Measurements from ENCODE around the gene EFCAB11.

Gene EFCAB11

DNA sequence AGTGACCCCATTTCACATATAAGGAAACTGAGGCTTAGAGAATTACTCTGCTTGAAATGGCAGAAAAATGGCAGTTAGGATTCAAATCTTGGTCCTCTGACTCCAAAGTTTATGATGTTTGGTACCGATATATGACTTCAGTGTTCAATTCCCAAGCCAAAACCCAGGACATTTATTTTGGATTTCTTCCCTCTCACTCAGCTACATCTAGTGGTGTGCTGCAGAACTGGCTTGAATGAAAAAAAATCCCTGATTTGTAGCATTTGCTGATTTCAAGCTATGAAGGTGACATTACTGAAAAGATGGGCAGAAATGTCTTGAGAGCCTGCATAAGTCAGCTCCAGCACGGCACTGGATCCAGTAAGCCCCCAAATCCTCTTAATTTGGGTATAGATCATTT lies 106.4 kb downstream of the EFCAB11 start:
- no peak for TF ChIP-seq EZH2phosphoT487 (IDR thresholded peaks at IDR 0.05; ENCODE audit: borderline replicate concordance, low read length)
- TF ChIP-seq, protein P1, sequence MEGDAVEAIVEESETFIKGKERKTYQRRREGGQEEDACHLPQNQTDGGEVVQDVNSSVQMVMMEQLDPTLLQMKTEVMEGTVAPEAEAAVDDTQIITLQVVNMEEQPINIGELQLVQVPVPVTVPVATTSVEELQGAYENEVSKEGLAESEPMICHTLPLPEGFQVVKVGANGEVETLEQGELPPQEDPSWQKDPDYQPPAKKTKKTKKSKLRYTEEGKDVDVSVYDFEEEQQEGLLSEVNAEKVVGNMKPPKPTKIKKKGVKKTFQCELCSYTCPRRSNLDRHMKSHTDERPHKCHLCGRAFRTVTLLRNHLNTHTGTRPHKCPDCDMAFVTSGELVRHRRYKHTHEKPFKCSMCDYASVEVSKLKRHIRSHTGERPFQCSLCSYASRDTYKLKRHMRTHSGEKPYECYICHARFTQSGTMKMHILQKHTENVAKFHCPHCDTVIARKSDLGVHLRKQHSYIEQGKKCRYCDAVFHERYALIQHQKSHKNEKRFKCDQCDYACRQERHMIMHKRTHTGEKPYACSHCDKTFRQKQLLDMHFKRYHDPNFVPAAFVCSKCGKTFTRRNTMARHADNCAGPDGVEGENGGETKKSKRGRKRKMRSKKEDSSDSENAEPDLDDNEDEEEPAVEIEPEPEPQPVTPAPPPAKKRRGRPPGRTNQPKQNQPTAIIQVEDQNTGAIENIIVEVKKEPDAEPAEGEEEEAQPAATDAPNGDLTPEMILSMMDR (IDR thresholded peaks at IDR 0.05; ENCODE audit: low read depth, low read length, poor library complexity, severe bottlenecking), result no peak
- Histone ChIP-seq H3F3A (ENCODE audit: control insufficient read depth, insufficient read depth) (no peaks in the 10 kb centered on the region), H3K9me3 (ENCODE audit: control insufficient read depth, insufficient read depth, low read length) (no peaks in the 10 kb centered on the region), H3K4me2 (ENCODE audit: low read length) (no peak overlapping the region), H3K27ac (ENCODE audit: low read depth, low read length) (no peak overlapping the region), H3K36me3 (ENCODE audit: control insufficient read depth, low read length) (no peaks in the 10 kb centered on the region), H3K4me3 (ENCODE audit: low read length) (no peak overlapping the region), H3K4me1 (ENCODE audit: control insufficient read depth, low read length) (peaks cover 5% of the 10 kb centered on the region; the same call in 1 of the 2 replicates), H3K9me2 (replicated peaks; ENCODE audit: control insufficient read depth, low read length) (no peaks in the 10 kb centered on the region), H3K27me3 (ENCODE audit: control insufficient read depth, low read length) (no peaks in the 10 kb centered on the region), H3K79me2 (ENCODE audit: control insufficient read depth, low read length) (no peaks in the 10 kb centered on the region), H4K20me1 (ENCODE audit: control insufficient read depth, insufficient read depth, low read depth, low read length) (no peaks in the 10 kb centered on the region)

DNA sequence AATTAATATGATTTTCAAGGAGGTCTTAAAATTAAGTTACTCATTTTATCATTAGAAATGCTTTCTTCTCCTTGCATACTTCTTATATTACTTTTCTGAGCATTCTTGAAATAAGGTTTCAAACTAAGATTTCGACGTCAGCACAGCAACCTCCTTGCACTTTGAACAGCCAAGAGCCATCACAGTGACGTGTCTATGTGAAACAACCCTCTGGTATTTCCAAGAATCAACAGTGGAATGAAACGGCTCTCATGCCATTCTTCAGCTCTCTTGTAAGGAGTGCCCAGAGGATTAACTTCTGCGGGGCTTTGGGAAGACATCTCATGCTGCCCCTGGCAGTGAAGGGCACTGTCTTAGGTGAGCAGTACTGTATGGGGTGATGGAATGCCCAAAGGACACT lies 109.2 kb downstream of the EFCAB11 start:
- H3K4me2 ChIP-seq (ENCODE audit: low read length), result no peak overlapping the region
- H3F3A ChIP-seq (ENCODE audit: control insufficient read depth, insufficient read depth), result no peaks in the 10 kb centered on the region
- TF ChIP-seq, protein P1 (IDR thresholded peaks at IDR 0.05; ENCODE audit: low read depth, low read length, poor library complexity, severe bottlenecking), result no peak
- TF ChIP-seq EZH2phosphoT487 (IDR thresholded peaks at IDR 0.05; ENCODE audit: borderline replicate concordance, low read length), result no peak
- H3K79me2 ChIP-seq (ENCODE audit: control insufficient read depth, low read length), result no peaks in the 10 kb centered on the region
- H3K27me3 ChIP-seq (ENCODE audit: control insufficient read depth, low read length), result no peaks in the 10 kb centered on the region
- no peaks in the 10 kb centered on the region; the same call in 1 of the 2 replicates for H3K4me1 ChIP-seq (ENCODE audit: control insufficient read depth, low read length)
- H3K9me3 ChIP-seq (ENCODE audit: control insufficient read depth, insufficient read depth, low read length), result no peaks in the 10 kb centered on the region
- no peaks in the 10 kb centered on the region for H3K36me3 ChIP-seq (ENCODE audit: control insufficient read depth, low read length)
- H4K20me1 ChIP-seq (ENCODE audit: control insufficient read depth, insufficient read depth, low read depth, low read length), result no peaks in the 10 kb centered on the region
- H3K27ac ChIP-seq (ENCODE audit: low read depth, low read length), result no peak overlapping the region
- no peak overlapping the region for H3K4me3 ChIP-seq (ENCODE audit: low read length)
- no peaks in the 10 kb centered on the region for H3K9me2 ChIP-seq (replicated peaks; ENCODE audit: control insufficient read depth, low read length)

DNA sequence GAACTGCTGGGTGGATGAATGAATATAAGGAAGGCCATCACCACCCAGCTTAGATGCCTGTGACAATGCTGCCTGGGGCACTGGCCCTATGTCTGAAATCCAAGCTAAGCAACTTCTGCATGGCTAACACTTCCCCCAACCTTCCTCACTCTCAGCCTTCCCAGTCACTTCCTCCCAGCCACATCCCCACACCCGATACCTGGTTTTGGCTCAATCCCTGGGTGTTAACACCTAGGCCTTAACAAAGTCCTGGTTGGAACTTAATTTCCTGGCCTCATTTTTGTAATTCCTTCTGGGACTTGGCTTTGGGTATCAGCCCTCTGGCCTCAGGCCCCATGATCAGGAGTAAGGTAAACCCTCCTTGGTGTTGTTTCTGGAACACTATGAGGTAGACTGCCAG lies 110.0 kb downstream of the EFCAB11 start:
- Histone ChIP-seq H3F3A (ENCODE audit: control insufficient read depth, insufficient read depth) (no peaks in the 10 kb centered on the region), H3K4me2 (ENCODE audit: low read length) (no peak overlapping the region), H3K27me3 (ENCODE audit: control insufficient read depth, low read length) (no peaks in the 10 kb centered on the region), H3K9me2 (replicated peaks; ENCODE audit: control insufficient read depth, low read length) (no peaks in the 10 kb centered on the region), H3K9me3 (ENCODE audit: control insufficient read depth, insufficient read depth, low read length) (no peaks in the 10 kb centered on the region), H3K79me2 (ENCODE audit: control insufficient read depth, low read length) (no peaks in the 10 kb centered on the region), H3K27ac (ENCODE audit: low read depth, low read length) (no peak overlapping the region), H4K20me1 (ENCODE audit: control insufficient read depth, insufficient read depth, low read depth, low read length) (no peaks in the 10 kb centered on the region), H3K36me3 (ENCODE audit: control insufficient read depth, low read length) (no peaks in the 10 kb centered on the region), H3K4me1 (ENCODE audit: control insufficient read depth, low read length) (no peaks in the 10 kb centered on the region), H3K4me3 (ENCODE audit: low read length) (no peak overlapping the region)
- no peak for TF ChIP-seq EZH2phosphoT487 (IDR thresholded peaks at IDR 0.05; ENCODE audit: borderline replicate concordance, low read length)
- TF ChIP-seq, protein P1 (IDR thresholded peaks at IDR 0.05; ENCODE audit: low read depth, low read length, poor library complexity, severe bottlenecking), result no peak

DNA sequence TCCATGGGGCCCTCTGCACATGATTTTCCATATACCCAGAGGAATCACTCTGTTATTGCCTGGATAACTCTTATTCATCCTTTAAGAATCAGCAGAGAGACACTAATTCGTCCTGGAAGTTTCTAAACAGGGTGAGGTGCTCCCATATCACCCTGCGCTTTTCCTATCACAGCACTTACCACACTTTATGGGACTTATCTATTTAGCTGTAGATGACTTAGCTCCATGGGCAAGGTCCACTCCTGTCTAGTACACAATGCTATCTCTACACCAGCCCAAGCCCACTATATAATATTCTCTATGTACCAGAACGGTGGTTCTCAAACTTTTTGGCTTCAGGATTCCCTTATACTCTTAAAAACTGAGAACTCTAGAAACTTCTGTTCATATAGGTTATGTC lies 111.7 kb downstream of the EFCAB11 start:
- H3K27me3 ChIP-seq (ENCODE audit: control insufficient read depth, low read length), result no peaks in the 10 kb centered on the region
- no peak overlapping the region for H3K4me2 ChIP-seq (ENCODE audit: low read length)
- no peaks in the 10 kb centered on the region for H3K79me2 ChIP-seq (ENCODE audit: control insufficient read depth, low read length)
- TF ChIP-seq EZH2phosphoT487 (IDR thresholded peaks at IDR 0.05; ENCODE audit: borderline replicate concordance, low read length), result no peak
- TF ChIP-seq, protein P1 (IDR thresholded peaks at IDR 0.05; ENCODE audit: low read depth, low read length, poor library complexity, severe bottlenecking), result no peak
- no peaks in the 10 kb centered on the region for H3K4me1 ChIP-seq (ENCODE audit: control insufficient read depth, low read length)
- H4K20me1 ChIP-seq (ENCODE audit: control insufficient read depth, insufficient read depth, low read depth, low read length), result no peaks in the 10 kb centered on the region
- no peaks in the 10 kb centered on the region for H3K36me3 ChIP-seq (ENCODE audit: control insufficient read depth, low read length)
- H3K27ac ChIP-seq (ENCODE audit: low read depth, low read length), result no peak overlapping the region
- no peaks in the 10 kb centered on the region for H3K9me3 ChIP-seq (ENCODE audit: control insufficient read depth, insufficient read depth, low read length)
- no peak overlapping the region for H3K4me3 ChIP-seq (ENCODE audit: low read length)
- H3F3A ChIP-seq (ENCODE audit: control insufficient read depth, insufficient read depth), result no peaks in the 10 kb centered on the region
- no peaks in the 10 kb centered on the region for H3K9me2 ChIP-seq (replicated peaks; ENCODE audit: control insufficient read depth, low read length)
